H9 (cell line): ENCODE results near the gene ABCA10. TPM values are rescaled to one million over a fixed set of nuclear protein-coding genes. Genes with fewer than 3 reads are reported as not detected.

Experiments
- DNase-seq: peaks from one replicate; pipeline ENCODE4 v3.0.0-alpha.2; 2017
- H2AFZ ChIP-seq: one replicate; pipeline ENCODE4 v1.6.1; 2013; ENCODE audit warnings: mild to moderate bottlenecking, low read length, control low read depth, moderate library complexity
- H2AK5ac ChIP-seq: 2 replicates; pipeline ENCODE4 v1.6.1; 2013; ENCODE audit warnings: low read length, control low read depth, mixed read lengths; ENCODE audit not compliant: insufficient read length
- H2BK120ac ChIP-seq: one replicate; pipeline ENCODE4 v1.6.1; 2013; ENCODE audit warnings: low read depth, mild to moderate bottlenecking, low read length, control low read depth, inconsistent platforms; ENCODE audit not compliant: poor library complexity, severe bottlenecking
- H2BK12ac ChIP-seq: 2 replicates; pipeline ENCODE4 v1.6.1; 2013; ENCODE audit warnings: low read length, control low read depth, mixed read lengths, low read depth; ENCODE audit not compliant: insufficient read length
- H2BK15ac ChIP-seq: 2 replicates; pipeline ENCODE4 v1.6.1; 2013; ENCODE audit warnings: low read depth, low read length, control low read depth
- H2BK20ac ChIP-seq: one replicate; pipeline ENCODE4 v1.6.1; 2013; ENCODE audit warnings: low read depth, mild to moderate bottlenecking, low read length, control low read depth, inconsistent platforms; ENCODE audit not compliant: poor library complexity, severe bottlenecking
- H2BK5ac ChIP-seq: 2 replicates; pipeline ENCODE4 v1.6.1; 2013; ENCODE audit warnings: low read length, control low read depth, mixed read lengths; ENCODE audit not compliant: insufficient read length
- H3K14ac ChIP-seq: 2 replicates; pipeline ENCODE4 v1.6.1; 2013; ENCODE audit warnings: low read length, control low read depth; ENCODE audit not compliant: insufficient read depth
- H3K18ac ChIP-seq: 2 replicates; pipeline ENCODE4 v1.6.1; 2013; ENCODE audit warnings: low read depth, mild to moderate bottlenecking, mixed read lengths, low read length, control low read depth; ENCODE audit not compliant: insufficient read length
- H3K23ac ChIP-seq: 2 replicates; pipeline ENCODE4 v1.6.1; 2013; ENCODE audit warnings: low read length, control low read depth, mixed read lengths, low read depth; ENCODE audit not compliant: insufficient read length
- H3K23me2 ChIP-seq: 2 replicates; pipeline ENCODE4 v1.6.1; 2013; ENCODE audit warnings: low read depth, mild to moderate bottlenecking, mixed read lengths, low read length, control low read depth; ENCODE audit not compliant: insufficient read length, poor library complexity, severe bottlenecking
- H3K27ac ChIP-seq: 2 replicates; pipeline ENCODE4 v1.5.1; 2013; ENCODE audit warnings: low read length, control low read depth, mixed read lengths, low read depth; ENCODE audit not compliant: insufficient read length
- H3K27me3 ChIP-seq: 2 replicates; pipeline ENCODE4 v1.6.1; 2013; ENCODE audit warnings: low read length, control low read depth, inconsistent platforms; ENCODE audit not compliant: insufficient read depth
- H3K4ac ChIP-seq: 2 replicates; pipeline ENCODE4 v1.6.1; 2013; ENCODE audit warnings: low read depth, mild to moderate bottlenecking, control low read depth, inconsistent platforms, low read length, moderate library complexity
- H3K4me1 ChIP-seq: 2 replicates; pipeline ENCODE4 v1.6.1; 2013; ENCODE audit warnings: low read length, control low read depth, inconsistent platforms; ENCODE audit not compliant: insufficient read depth
- H3K4me2 ChIP-seq: 2 replicates; pipeline ENCODE4 v1.6.1; 2013; ENCODE audit warnings: low read length, control low read depth, mixed read lengths; ENCODE audit not compliant: insufficient read length, insufficient read depth
- H3K56ac ChIP-seq: 2 replicates; pipeline ENCODE4 v1.6.1; 2013; ENCODE audit warnings: low read depth, mild to moderate bottlenecking, mixed read lengths, low read length, control low read depth; ENCODE audit not compliant: insufficient read length
- H3K79me1 ChIP-seq: 2 replicates; pipeline ENCODE4 v1.6.1; 2013; ENCODE audit warnings: low read depth, mild to moderate bottlenecking, moderate library complexity, low read length, control low read depth, inconsistent platforms; ENCODE audit not compliant: insufficient read depth, poor library complexity, severe bottlenecking
- H3K79me2 ChIP-seq: 2 replicates; pipeline ENCODE4 v1.6.1; 2013; ENCODE audit warnings: low read length, control low read depth, inconsistent platforms; ENCODE audit not compliant: insufficient read depth
- H3K9ac ChIP-seq: 2 replicates; pipeline ENCODE4 v1.6.1; 2013; ENCODE audit warnings: low read length, control low read depth, mixed read lengths; ENCODE audit not compliant: insufficient read length; ENCODE audit errors: extremely low read depth
- H3K9me3 ChIP-seq: one replicate; pipeline ENCODE4 v1.6.1; 2013; ENCODE audit warnings: low read depth, low read length, inconsistent platforms; ENCODE audit not compliant: control insufficient read depth
- H3T11ph ChIP-seq: one replicate; pipeline ENCODE4 v1.6.1; 2013; ENCODE audit warnings: mild to moderate bottlenecking, low read length, control low read depth, inconsistent platforms
- H4K20me1 ChIP-seq: one replicate; pipeline ENCODE4 v1.6.1; 2013; ENCODE audit not compliant: control insufficient read depth, insufficient read length, insufficient read depth
- H4K5ac ChIP-seq: 2 replicates; pipeline ENCODE4 v1.6.1; 2013; ENCODE audit warnings: low read depth, mild to moderate bottlenecking, mixed read lengths, low read length, control low read depth; ENCODE audit not compliant: insufficient read length
- H4K8ac ChIP-seq: replicated peaks from 2 replicates; pipeline ENCODE4 v1.6.1; 2013; ENCODE audit warnings: low read length, control low read depth, mixed read lengths, low read depth; ENCODE audit not compliant: insufficient read length
- H4K91ac ChIP-seq: 2 replicates; pipeline ENCODE4 v1.6.1; 2013; ENCODE audit warnings: low read depth, mild to moderate bottlenecking, moderate library complexity, mixed read lengths, low read length, control low read depth; ENCODE audit not compliant: insufficient read length
- H3K27ac Mint-ChIP-seq, 3 experiments: 2 replicates in 2 of 3; 3 replicates in 1 of 3; pipeline ENCODE4 v1.8.0; 2020 to 2021; ENCODE audit warnings: mixed read lengths in 3 of 3, mild to moderate bottlenecking in 1 of 3, moderate library complexity in 1 of 3
- H3K27me3 Mint-ChIP-seq: 2 replicates; pipeline ENCODE4 v1.8.0; 2021; ENCODE audit warnings: low read depth, mild to moderate bottlenecking, moderate library complexity, mixed read lengths
- H3K36me3 Mint-ChIP-seq, 3 experiments: 2 replicates in 2 of 3; 3 replicates in 1 of 3; pipeline ENCODE4 v1.8.0; 2020 to 2021; ENCODE audit warnings: low read depth in 3 of 3, mixed read lengths in 3 of 3; ENCODE audit not compliant: insufficient read depth in 1 of 3
- H3K4me1 Mint-ChIP-seq, 2 experiments: 2 replicates each; pipeline ENCODE4 v1.8.0; 2020; ENCODE audit warnings: mixed read lengths in 2 of 2
- H3K4me3 Mint-ChIP-seq, 2 experiments: 2 replicates in 1 of 2; 3 replicates in 1 of 2; pipeline ENCODE4 v1.8.0; 2020 to 2021; ENCODE audit warnings: mild to moderate bottlenecking in 2 of 2, mixed read lengths in 2 of 2, moderate library complexity in 1 of 2
- H3K9me3 Mint-ChIP-seq, 2 experiments: 2 replicates in 1 of 2; 3 replicates in 1 of 2; pipeline ENCODE4 v1.8.0; 2020; ENCODE audit warnings: mild to moderate bottlenecking in 2 of 2, mixed read lengths in 2 of 2, moderate library complexity in 1 of 2
- CTCF ChIP-seq: fragments of 200-600 bp; sonication (generic); conservative IDR thresholded peaks from 3 replicates; pipeline ENCODE4 v1.8.0; 2021; ENCODE audit warnings: antibody characterized with exemption, mild to moderate bottlenecking
- WGBS: extraction: QIAGEN DNeasy Blood & Tissue Kit; methylation state at CpG from one replicate; pipeline ENCODE4 v1.1.7; 2013; ENCODE audit warnings: missing lambda C conversion rate, low lambda C conversion rate, mixed read lengths; ENCODE audit not compliant: insufficient read length; ENCODE audit errors: extremely low coverage; 5-methylcytosine and 5-hydroxymethylcytosine counted together
- total RNA-seq: library from RNA; stranded (reverse); gene quantifications from 2 replicates; pipeline ENCODE4 v1.2.1, GENCODE V29; 2021

ABCA10 gene
- total RNA-seq, 1 experiment from 2014 or later = not detected

- H3K14ac ChIP-seq = no peak overlapping the region
- no peaks in the 10 kb centered on the region for H3K27me3 ChIP-seq
- no peak overlapping the region for H3K4me2 ChIP-seq
- H2BK20ac ChIP-seq = no peak overlapping the region
- no peak overlapping the region for H4K5ac ChIP-seq
- Mint-ChIP-seq H3K36me3 (no peaks in the 10 kb centered on the region), H3K27ac (no peak overlapping the region; a peak in 1 of 7 replicates), H3K27me3 (no peaks in the 10 kb centered on the region), H3K4me3 (no peak overlapping the region), H3K9me3 (no peaks in the 10 kb centered on the region), H3K4me1 (0 out of 4 replicates have a peak, but pooled peaks cover 0 to 3% of the 10 kb centered on the region in 2 experiments)
- no peaks in the 10 kb centered on the region for H3K4me1 ChIP-seq
- no peak overlapping the region for H2AFZ ChIP-seq
- no peak overlapping the region for H3K56ac ChIP-seq
- H2BK5ac ChIP-seq = no peak overlapping the region
- no peak overlapping the region for H2BK120ac ChIP-seq
- no peaks in the 10 kb centered on the region for H4K20me1 ChIP-seq
- no peak overlapping the region for H3K9ac ChIP-seq
- H2BK15ac ChIP-seq = no peak overlapping the region
- no CpG with 5 or more reads among the region's 10 CpGs for WGBS
- H3K23ac ChIP-seq = no peak overlapping the region
- TF ChIP-seq CTCF = no peak
- H3K18ac ChIP-seq = no peak overlapping the region
- no peaks in the 10 kb centered on the region for H3K79me2 ChIP-seq
- H3K27ac ChIP-seq = no peak overlapping the region
- H3K23me2 ChIP-seq = no peaks in the 10 kb centered on the region
- H2AK5ac ChIP-seq = no peak overlapping the region
- no peak overlapping the region for H2BK12ac ChIP-seq
- no peak overlapping the region for H3K4ac ChIP-seq
- no peaks in the 10 kb centered on the region for H3K79me1 ChIP-seq
- H4K8ac ChIP-seq = no peak overlapping the region
- no peak overlapping the region for H4K91ac ChIP-seq
- no peak overlapping the region for H3T11ph ChIP-seq
- no peak for DNase-seq
- no peaks in the 10 kb centered on the region for H3K9me3 ChIP-seq
Observed at GRCh38 chr17:69105907-69106730, 122.5 kb downstream of the ABCA10 start.
